Retinal pigment epithelial cell (primary cell): ENCODE measurements around the gene NUTM2G.
"Not testable (repeated sequence)": the region's sequence is repeated elsewhere in the genome, so short reads cannot be mapped to it uniquely, and the experiment has no call there.

ENCODE experiments used
- DNase-seq: peaks from one replicate; pipeline ENCODE4 v3.0.0-alpha.2; 2010; ENCODE audit warnings: low read depth
- H3K4me3 ChIP-seq: 2 replicates; pipeline ENCODE4 v1.5.1; 2011; ENCODE audit warnings: mild to moderate bottlenecking, low read length, control low read depth, moderate library complexity
- CTCF ChIP-seq: conservative IDR thresholded peaks from 2 replicates; pipeline ENCODE4 v1.5.1; 2011; ENCODE audit warnings: low read depth, low read length, control low read depth, inconsistent platforms

The NUTM2G gene

DNA sequence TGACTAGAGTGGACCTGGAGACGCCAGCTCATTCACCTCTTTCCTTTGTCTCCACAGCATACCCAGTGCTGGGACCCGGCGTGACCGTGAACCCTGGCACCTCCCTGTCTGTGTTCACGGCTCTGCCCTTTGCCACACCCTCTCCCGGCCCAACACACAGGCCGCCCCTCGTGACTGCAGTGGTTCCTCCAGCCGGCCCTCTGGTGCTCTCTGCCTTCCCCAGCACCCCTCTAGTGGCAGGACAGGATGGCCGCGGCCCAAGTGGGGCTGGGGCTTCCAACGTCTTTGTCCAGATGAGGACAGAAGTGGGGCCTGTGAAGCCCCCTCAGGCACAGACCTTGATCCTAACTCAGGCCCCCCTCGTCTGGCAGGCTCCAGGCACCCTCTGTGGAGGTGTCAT is 3.0 kb downstream of the NUTM2G start:
- peak; percentile 8 for TF ChIP-seq CTCF
- H3K4me3 ChIP-seq, DNase-seq: not testable (repeated sequence)

DNA sequence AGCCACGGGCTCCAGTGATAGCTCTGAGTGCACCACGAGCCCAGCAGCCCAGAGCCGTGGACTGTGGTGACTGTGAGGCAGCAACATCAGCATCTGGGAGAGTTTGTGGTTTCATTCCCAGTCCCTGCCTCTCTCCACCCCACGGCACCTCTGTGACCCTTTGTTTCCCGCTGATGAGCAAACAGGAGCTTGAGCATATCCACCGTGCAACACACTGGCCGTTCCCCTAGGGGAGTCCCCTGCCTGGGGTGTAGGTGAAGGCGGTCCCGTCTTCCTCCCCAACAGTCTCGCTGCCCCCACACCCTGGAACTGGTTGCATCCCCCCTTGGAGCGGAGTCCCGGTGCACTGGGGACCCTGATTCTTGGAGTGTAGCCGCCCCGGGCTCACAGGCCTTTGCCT is 5.5 kb downstream of the NUTM2G start:
- DNase-seq, H3K4me3 ChIP-seq: not testable (repeated sequence)

- not testable (repeated sequence) for H3K4me3 ChIP-seq, DNase-seq
These were observed 6.1 kb downstream of the NUTM2G start for GRCh38 chr9:96934706-96935105.

- DNase-seq, H3K4me3 ChIP-seq: not testable (repeated sequence)
These were observed 6.8 kb downstream of the NUTM2G start for GRCh38 chr9:96935401-96935800.

DNA sequence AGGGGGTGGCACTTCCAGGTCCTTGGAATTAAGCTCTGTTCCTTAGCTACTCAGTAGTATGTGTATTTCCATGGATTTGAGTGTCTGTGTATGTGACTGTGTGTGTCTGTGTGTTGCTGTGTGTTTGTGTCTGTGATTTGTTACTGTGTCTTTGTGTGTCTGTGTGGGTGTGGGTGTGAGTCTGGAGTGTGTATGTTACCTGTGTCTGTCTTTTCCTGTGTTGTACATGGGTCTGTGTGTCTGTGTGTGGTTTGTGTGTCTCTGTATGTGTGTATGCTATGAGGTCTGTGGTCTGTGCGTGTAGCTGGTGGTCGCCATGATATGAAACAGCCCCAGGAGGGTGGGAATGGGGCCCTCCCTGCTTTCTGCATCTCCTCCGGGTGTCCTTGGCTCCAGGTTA is 8.8 kb downstream of the NUTM2G start:
- not testable (repeated sequence) for DNase-seq, H3K4me3 ChIP-seq

GRCh38 chr9:96938957-96939665 is 10.5 kb downstream of the NUTM2G start:
- not testable (repeated sequence) for H3K4me3 ChIP-seq, DNase-seq

GRCh38 chr9:96940982-96941381 is 12.3 kb downstream of the NUTM2G start:
- DNase-seq, H3K4me3 ChIP-seq: not testable (repeated sequence)

GRCh38 chr9:96941628-96942027 is 13.0 kb downstream of the NUTM2G start:
- not testable (repeated sequence) for H3K4me3 ChIP-seq, DNase-seq

DNA sequence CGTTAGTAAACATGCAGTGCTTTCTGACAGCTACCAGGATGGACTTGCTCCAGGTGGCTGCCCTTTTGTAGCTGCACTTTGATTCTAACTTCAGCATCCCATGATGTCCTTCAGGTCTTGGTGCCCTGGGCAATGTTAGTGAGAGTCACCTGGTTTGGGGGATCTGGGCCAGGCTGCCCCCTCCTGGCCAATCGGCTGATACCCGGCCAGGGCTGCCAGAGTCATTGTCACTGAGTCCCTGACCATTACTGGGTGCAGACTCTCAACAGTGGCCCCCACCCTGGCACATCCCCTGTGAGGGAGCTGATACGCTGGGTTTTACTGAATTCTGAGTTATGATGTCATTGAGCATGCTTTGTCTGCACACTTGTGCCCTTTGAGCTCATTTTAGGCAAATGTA is 13.5 kb downstream of the NUTM2G start:
- not testable (repeated sequence) for H3K4me3 ChIP-seq, DNase-seq

DNA sequence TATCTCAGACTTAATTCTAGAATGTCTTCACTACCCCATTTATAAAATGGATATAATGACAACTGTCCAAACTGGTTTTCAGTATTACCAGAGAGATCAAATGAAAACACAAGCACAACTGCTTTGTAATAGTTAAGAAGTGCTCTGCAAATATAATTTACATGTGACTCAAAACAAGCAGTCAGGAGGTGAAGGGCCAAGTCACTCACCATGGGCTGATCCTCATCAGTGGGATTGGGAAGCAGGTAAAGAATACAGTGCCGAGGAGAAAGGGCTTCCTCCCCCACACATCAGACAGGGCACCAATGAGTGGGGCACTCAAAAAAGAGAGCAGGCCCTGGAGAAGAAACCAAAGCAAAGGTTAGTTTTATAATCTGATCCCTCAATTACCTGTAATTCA is 20.7 kb downstream of the NUTM2G start:
- H3K4me3 ChIP-seq, DNase-seq: not testable (repeated sequence)

GRCh38 chr9:96950539-96950938 is 21.9 kb downstream of the NUTM2G start:
- H3K4me3 ChIP-seq, DNase-seq: not testable (repeated sequence)

DNA sequence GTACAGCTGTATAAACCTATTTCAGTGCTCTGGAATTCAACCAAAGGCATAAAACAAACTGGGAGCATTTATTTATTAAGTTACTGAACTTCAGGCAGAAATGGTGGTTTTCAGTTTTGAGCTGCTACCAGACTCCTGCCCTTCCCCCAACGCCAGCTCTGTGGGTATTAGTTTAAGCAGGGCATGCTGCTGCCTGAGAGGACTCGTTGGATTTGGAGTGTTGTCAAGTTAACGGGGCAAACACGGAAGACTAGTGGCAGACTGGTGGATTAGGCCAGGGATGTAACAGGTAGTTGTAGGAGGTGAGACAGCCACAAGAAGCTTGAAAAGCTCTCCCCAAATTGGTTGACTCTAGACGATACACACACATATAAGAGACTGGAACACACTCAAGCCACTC is 38.9 kb downstream of the NUTM2G start:
- DNase-seq: peak; percentile 20
- H3K4me3 ChIP-seq: not testable (repeated sequence)

DNA sequence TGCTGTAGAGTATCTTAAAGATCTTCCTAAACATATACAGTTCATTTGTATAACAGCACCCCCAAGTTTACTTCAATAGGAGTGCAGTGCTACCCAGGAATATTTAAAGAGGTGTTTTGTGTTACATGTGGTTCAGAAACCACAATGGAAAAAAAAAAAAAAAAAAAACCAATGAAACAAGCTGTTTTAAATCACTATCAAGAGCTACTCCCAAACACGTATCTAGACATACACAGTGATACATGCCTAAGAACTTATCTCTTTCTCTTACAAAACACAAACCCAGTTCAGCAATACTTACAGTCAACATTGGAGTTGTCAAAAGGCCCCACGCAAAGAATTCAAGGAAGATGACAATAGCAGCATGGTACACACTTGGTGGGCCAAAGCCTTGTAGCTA is 43.9 kb downstream of the NUTM2G start:
- not testable (repeated sequence) for H3K4me3 ChIP-seq, DNase-seq

DNA sequence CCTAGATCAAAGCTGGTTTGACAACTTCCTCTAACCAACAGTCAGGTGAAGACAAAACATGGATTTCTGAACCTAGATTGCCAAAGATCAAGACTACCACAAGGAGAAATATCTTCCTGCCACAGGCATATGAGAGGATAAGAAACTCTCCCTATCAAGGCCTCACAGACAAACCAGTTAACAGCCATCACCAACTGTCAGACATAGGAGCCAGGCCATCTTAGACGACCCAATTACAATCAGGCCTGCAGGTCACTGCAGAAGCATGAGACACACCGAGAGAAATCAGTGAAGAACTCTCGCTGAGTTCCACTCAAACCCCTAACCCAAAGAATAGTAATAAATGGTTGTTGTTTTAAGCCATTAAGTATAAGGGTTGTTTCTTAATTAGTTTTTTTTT is 45.4 kb downstream of the NUTM2G start:
- H3K4me3 ChIP-seq, DNase-seq: not testable (repeated sequence)

DNA sequence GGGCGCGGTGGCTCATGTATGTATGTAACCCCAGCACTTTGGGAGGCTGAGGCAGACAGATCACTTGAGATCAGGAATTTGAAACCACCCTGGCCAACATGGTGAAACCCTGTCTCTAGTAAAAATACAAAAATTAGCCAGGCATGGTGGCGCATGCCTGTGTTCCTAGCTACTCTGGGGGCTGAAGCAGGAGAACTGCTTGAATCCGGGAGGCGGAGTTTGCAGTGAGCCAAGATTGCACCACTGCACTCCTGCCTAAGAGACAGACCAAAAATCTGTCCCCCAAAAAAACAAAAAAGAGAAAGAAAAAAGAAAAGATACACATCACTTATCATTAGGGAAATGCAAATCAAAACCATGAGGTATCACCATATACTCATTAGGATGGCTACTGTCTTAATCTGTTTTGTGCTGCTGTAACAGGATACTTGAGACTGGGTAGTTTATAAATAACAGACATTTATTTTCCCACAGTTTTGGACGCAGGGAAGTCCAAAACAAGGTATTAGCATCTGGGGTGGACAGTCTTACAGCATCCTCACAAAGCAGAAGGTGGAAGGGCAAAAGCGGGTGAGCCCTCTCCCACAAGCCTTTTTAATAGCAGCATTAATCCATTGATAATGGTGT is 55.0 kb downstream of the NUTM2G start:
- not testable (repeated sequence) for H3K4me3 ChIP-seq, DNase-seq

DNA sequence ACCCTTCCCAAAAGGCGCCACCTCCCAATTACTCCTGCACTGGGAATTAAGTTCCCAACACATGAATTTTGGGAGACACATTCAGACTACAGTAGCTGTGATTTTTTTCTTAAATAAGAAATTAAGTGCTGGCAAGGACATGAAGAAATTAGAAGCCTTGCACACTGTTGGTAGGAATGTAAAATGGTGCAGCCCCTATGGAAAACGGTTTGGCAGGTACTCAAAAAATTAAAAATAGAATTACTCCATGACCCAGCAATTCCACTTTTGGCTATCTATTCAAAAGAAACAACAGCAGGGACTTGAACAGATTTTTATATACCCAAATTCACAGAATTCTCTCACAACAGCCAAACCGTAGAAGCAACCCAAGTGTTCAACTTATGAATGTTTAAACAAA is 55.5 kb downstream of the NUTM2G start:
- not testable (repeated sequence) for DNase-seq, H3K4me3 ChIP-seq

- H3K4me3 ChIP-seq, DNase-seq: not testable (repeated sequence)
These were observed 56.2 kb downstream of the NUTM2G start for GRCh38 chr9:96984887-96985286.
